HG02970 (cell line): ENCODE results near the gene ZBTB4.
"Not testable (repeated sequence)": the region's sequence is repeated elsewhere in the genome, so short reads cannot be mapped to it uniquely, and the experiment has no call there.

Experiments
- ATAC-seq: cut with Tn5 transposase; IDR thresholded peaks from one replicate; pipeline ENCODE4 v1.9.1; 2021; ENCODE audit warnings: mild to moderate bottlenecking, moderate library complexity, moderate number of reproducible peaks; ENCODE audit not compliant: unreplicated experiment, low FRiP score

ZBTB4 gene

DNA sequence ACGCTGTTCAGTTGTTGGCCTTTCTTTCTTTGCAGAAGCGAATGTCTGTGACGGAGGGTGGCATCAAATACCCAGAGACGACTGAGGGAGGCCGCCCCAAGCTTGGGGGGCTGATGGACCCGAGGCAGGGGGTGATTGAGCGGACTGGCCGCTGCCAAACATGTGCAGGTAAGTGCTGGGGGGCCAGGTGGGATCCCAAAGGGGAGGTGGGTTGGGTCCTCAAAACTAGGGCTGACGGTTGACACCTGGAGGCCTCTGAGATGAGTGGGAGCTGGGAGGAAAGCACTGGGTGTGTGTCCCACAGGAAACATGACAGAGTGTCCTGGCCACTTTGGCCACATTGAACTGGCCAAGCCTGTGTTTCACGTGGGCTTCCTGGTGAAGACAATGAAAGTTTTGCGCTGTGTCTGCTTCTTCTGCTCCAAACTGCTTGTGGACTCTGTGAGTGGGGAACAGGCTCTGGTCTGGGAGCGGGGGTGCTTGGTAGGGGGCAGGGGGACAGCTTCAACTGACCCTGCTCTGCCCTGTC, 16.5 kb upstream of the ZBTB4 start:
- ATAC-seq, result no peak

DNA sequence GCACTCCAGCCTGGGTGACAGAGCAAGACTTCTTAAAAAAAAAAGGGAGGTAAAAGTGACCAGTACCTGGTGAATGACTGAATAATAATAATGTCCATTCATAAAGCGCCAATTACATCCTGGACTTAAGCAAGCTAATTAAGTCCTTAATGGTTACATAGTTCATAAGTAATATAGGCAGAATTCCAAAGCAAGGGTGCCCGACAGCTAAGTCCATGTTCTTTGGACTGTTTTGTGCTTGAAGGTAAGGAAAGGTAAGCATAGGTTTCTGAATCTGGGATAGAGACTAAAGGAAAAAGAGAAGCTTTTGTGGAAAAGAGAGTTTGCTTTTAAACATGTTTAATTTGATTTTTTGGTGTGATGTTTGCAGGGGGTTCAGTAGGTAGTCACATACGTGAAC, 14.5 kb upstream of the ZBTB4 start:
- no peak for ATAC-seq

DNA sequence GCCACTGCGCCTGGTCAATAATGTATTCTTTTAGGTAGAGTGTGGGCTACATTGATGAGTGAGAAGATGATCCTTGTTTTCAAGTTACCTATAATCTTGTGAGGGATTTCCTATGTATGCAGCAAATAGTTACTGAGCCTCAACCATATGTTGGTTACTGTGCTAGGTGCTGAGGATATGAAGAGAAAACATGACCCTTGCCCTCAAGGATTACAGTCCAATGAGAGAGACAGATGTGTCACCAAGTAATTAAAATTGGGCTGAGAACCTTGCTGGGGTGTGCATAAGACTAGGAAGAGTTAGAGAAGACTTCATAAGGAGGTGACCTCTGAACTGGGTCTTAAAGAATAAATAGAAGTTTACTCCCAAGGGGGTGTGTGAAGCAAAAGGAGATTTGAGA, 12.2 kb upstream of the ZBTB4 start:
- ATAC-seq, result no peak

DNA sequence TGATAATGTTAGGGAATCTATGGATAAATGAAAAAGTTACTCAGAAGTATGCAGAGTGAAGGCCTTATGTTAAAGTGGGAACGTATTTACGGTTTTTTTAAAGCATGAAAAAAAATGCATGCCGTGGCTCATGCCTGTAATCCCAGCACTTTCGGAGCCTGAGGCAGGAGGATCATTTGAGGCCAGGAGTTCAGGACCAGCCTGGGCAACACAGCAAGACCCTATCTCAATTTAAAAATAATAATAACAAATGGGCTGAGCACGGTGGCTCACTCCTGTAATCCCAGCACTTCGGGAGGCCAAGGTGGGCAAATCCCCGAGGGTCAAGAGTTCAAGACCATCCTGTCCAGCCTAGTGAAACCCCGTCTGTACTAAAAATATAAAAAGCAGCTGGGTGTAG, 10.7 kb upstream of the ZBTB4 start:
- ATAC-seq, result no peak

DNA sequence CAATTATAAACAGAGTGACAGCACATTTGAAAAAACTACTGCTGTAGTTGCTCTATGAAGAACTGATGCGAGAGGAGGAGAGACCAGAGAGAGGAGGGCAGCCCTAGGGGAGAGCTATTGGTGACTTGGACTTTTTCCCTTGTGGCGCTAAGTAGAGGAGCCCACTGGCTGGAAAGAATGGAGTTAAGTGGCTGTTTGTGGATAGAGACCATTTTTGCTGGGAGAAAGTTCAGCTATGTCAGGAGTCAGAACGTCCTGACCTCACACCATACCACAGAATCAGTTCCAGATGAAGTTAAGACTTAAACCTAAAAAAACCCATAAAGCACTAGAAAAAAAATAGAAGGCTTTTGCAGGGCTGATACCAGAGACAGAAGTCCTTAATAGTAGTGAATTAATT, 6.8 kb upstream of the ZBTB4 start:
- no peak for ATAC-seq

DNA sequence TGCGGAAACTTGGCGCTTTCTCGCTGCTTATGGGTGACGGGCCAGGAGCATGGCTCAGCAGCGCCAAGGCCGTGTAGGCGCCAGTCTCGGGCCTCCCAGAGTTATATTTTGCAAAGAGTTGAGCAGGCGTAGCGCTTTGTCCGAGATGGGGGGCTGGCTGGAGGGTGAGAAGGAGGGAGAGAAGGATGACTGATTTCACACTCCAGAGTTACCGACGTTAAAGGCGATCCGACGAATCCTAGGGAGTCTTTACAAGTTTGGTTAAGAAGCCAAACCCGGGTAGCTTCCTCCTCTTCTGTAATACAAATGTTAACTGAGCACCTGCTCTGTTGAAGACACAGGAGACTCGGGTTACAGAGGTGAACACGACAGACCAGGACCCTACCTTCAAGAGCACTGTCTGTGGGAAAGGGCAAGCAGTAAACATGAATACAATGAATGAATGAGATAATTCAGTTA, 5.5 kb upstream of the ZBTB4 start:
- no peak for ATAC-seq

DNA sequence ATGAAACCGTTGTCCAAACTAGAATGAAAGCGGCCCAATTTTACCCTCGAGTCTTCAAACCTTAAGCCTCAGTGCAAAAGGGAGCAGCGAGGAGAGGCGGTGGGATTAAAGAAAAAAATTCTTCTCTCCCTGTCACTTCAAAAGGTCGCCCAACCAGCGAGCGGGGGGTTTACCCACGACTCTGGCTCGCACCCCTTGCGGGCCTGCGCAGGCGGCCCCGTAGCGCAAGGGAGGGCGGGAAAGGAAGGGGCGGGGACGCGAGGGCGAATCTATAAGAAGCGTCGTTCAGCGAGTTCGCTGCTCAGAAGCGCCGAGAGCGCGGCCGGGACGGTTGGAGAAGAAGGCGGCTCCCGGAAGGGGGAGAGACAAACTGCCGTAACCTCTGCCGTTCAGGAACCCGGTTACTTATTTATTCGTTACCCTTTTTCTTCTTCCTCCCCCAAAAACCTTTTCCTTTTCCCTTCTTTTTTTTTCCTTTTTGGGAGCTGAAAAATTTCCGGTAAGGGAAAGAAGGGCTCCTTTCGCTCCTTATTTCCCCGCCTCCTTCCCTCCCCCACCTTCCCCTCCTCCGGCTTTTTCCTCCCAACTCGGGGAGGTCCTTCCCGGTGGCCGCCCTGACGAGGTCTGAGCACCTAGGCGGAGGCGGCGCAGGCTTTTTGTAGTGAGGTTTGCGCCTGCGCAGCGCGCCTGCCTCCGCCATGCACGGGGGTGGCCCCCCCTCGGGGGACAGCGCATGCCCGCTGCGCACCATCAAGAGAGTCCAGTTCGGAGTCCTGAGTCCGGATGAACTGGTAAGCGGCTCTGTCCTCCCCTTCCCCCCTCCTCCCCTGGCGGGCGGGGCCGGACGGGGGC, 4.9 kb upstream of the ZBTB4 start, which contains the start of gene POLR2A:
TSS of gene POLR2A (plus strand) at position 300 of the 852 bp plus-strand sequence.
- ATAC-seq, result peak; percentile 58

DNA sequence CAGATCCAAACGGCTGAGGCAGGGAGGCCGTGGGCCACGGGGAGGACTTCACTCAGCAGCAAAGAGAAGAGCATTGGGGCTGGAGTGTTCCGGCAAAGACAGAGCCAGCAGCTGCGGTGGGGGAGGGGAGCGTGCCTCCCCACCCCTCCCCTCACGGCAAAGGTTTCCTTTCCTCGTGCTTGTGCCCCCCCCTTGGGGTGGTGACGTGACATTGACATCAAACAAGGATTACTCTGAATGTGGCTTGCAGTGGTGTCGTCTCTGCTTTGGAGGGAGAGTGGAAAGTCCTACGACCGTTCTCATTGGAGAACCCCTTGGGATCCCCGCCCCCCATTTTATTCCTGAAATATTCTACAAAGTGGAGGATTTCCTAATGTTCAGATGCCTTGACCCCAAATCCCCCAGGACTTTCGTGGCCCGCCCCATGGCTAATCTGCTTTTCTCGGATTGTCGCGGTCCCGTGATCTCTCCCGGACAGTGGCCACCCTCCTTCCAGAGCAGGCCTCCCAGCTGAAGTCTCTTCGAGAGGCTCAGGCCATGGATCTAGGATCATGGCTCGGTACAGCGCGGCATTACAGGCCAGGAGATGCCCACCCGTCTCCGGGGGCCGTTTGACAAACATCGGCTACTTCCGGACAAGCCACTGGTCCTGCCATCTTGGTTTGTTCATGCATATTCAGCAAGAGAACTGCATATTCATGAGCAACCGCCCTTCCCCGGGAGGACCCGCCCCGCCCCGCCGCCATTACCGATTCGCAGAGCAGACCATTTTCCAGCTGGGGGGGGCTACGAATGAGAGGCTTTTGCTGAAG, 4.0 kb upstream of the ZBTB4 start:
- ATAC-seq, result peak; percentile 17

DNA sequence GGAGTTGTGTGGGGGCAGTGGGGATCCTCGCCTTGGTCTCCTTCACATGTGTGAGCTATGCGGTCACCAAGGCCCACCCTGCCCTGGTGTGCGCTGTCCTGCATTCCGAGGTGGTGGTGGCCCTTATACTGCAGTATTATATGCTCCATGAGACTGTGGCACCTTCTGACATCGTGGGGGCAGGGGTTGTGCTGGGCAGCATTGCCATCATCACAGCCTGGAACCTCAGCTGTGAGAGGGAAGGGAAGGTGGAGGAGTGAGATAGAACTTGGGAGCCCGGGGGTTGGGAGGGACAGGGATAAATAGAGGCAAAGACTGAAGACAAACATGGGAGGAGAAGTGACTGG, 3.3 kb upstream of the ZBTB4 start:
- ATAC-seq, result not testable (repeated sequence)

DNA sequence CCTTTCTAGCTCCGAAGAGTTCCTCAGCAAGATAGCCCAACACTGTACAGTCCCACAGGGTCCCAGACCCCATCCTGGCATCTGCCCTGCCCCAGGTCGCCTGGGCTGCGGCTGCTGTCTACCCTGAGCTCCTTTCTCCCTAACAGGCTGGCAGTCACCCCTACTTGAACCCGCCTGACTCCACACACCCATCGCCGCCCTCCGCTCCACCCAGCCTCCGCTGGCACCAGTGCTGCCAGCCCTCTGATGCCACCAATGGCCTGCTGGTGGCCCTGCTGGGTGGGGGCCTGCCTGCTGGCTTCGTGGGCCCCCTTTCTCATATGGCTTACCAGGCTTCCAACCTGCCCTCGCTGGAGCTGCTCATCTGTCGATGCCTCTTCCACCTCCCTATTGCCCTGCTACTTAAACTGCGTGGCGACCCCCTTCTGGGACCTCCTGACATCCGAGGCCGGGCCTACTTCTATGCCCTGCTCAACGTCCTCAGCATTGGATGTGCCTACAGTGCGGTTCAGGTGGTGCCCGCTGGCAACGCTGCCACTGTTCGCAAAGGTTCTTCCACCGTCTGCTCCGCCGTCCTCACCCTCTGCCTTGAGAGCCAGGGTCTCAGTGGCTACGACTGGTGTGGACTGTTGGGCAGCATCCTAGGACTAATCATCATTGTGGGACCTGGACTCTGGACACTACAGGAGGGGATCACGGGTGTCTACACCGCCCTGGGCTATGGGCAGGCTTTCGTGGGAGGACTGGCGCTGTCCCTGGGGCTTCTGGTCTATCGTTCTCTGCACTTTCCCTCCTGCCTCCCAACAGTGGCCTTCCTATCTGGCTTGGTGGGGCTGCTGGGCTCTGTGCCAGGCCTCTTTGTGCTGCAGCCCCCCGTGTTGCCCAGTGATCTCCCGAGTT, 2.7 kb upstream of the ZBTB4 start:
- ATAC-seq, result not testable (repeated sequence)

DNA sequence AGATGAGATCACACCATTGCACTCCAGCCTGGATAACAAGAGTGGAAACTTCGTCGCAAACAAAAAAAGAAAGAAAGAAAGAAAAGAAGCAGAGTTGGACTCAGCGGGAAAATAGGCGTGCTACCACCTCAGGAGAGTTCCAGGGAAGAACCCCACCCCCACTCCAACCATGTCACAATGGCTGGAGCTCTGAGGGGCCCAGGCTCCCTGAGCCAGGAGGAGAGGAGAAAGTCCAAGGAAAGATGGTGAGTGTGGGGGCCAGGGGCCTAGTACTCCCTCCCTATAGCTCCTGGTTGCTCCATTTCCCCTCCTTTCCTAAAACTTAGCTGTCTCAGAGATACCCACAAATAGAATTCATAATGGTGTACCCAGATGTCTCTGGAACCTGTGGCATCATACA, 1.8 kb upstream of the ZBTB4 start, which contains the start of gene SLC35G6:
TSS of gene SLC35G6 (plus strand) at position 172 of the 400 bp plus-strand sequence. CDS start at position 243, 71 bp downstream.
- not testable (repeated sequence) for ATAC-seq

DNA sequence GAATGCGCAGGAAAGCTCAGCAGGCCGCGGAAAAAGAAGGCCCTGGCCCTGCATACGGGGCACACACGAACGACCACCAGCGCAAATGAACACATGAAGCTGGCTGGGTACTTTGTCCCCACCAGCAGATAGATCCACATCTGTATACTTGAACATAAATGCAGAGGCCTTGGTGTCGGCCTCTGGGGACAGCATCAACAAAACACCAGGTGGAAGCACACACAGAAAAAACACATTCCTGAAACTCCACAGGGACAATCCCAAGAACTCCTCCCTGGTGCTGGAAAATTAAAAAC, 606 bp upstream of the ZBTB4 start:
- ATAC-seq, result no peak

DNA sequence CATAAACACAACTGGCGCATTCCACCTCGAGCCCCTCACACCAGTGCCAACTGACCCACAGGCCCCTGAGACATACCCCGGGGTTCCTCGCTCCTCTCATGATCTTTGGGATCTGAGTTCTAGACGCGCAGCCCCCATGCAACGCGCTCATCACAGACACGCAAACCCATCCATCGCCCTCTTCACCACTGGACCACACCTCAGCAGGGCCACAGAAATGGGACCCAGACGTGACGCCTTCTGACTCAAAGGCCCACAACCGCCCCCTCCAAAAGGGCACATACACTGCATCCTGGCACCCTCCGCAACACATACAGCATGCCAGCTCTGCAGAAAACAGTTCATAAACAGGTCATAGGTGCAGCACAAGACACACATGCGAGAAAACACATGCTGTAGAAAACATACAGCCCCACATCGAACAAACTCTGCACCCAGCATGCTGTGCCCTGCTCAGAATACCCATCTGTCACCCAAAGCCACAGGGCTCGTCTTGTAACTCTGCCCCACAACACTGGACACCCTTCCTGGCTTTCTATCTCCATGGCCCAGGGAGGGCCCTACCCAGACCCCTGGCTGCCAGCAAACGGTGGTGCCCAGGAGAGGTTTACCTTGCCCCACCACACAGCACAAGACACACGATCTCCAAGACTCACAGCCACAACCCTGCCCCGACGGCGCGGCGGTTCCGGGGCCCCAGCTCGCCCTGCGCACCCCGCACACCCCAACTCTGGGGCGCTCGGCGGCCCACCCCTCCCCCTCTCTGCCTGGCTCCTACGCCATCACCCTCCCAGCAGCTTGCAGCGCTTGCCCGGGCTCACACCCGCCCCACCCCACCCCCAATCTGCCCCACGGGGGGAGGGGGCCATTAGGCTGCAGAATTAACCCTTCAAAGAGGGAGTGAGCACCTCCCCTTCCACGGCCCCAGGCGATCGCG, 887 bp downstream of the ZBTB4 start:
- no peak for ATAC-seq

DNA sequence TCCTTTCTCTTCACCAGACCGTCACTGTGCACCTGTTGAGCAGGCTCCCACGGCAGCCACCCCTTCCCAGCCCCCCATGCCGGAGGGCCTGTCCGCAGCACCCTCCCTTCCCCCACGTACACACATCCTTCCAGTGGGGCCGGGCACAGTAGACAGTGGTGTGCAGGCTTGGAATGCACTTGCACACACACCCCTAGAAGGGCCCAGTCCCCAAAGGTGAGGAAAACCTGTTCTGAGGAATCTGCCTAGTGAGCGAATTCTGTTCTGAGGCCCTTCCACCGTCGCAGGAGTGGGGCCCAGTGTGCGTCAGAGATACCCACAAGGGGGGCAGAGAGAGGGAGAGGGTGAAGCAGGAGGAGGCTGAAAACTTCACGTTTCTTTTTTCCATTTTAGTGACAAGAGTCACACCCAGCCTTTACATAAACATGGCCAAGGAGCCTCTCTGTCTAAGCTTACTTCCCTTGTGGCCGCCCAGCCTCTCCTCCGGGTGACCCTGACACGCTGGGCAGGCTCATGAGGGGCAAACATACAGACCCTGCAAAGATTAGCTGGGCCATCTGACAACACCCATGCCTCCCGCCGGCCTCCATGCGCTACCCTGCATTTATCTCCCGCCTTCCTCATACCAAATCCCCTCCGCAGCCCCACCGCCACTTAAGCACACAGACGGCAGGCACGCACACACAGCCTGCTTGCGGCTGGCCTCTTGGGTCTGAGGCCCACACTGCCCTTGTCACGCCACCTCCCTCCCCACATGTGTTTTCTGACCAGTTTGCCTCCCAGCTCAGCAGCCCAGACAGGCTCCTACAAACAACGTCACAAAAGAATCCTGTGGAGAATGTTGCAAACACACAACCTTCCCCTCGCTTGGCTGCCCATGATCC, 1.8 kb downstream of the ZBTB4 start:
- no peak for ATAC-seq

DNA sequence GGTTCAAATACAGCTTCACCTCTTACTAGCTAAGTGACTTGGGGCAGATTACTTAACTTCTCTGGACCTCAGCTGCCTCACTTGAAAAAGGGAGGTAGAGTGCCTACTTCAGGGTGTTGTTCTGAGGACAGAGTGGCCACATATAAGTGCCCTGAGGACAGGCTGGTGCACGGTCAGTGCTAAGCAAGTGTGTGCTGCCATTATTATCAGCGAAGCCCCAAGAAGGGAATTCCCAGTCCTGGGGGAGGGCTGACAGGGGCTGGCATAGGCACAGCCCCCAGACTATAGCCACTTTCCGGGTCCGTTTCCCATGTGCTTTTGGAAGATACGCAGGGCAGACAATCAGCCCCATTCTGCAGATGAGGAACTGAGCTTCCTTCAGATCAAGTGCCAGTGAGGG, 2.5 kb downstream of the ZBTB4 start:
- no peak for ATAC-seq

DNA sequence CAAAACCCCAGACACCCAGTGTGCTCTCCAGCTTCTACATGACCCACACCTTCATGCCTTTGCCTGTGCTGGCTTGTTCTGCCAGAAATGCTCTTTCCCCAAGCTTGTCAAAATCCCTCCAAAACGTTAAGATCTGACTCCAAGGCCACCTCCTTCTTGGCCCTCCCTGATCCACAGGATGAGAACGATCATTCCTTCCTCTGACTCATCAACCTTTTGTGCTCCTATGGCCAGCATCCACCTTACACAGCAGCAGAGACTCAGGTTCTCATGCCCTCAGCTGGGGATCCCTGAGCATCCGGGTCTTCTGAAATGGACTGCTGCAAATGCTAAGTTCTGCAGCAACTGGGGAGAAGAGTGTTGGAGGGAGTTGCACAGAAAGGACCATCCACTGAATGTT, 2.9 kb downstream of the ZBTB4 start:
- no peak for ATAC-seq

DNA sequence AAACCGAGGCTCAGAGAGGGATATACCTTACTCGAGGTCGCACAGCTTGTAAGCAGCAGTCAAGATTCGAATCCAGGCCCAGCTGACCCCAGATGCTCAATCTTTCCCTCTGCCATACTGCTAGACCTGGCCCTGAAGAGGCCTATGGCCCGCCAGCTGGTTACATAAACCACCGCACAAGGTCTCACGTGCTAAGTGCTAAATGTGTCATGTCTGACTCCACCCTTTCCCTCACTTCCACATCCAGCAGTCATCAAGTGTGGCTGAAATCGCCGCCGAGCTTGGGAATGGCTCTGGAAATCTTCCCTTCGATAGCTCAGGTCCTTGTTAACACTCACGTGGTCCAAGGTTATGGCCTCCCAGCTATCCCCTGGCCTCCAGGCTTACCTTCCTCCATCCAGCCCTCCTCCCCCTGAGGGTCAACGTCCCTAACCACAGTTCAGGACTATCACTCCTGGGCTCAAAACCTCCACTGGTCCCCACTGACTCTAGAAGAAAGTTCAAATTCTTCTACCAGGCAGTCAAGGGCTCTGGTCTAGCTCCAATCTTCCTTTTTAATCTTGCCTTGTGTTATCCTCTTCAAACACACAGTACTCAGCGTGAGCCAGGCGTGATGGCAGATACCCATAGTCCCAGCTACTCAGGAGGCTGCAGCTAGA, 3.5 kb downstream of the ZBTB4 start:
- no peak for ATAC-seq

DNA sequence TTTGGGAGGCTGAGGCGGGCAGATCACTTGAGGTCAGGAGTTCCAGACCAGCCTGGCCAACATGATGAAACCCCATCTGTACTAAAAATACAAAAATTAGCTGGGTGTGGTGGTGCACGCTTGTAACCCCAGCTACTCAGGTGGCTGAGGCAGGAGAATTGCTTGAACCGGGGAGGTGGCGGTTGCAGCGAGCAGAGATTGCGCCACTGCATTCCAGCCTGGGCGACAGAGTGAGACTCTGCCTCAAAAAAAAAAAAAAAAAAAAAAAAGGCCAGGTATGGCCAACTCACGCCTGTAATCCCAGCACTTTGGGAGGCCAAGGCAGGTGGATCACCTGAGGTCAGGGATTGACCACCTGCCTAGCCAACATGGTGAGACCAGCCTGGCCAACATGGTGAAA, 4.7 kb downstream of the ZBTB4 start:
- ATAC-seq, result not testable (repeated sequence)
